ENCODE results near the gene GRAMD1A. TPM values are rescaled to one million over a fixed set of nuclear protein-coding genes. Genes with fewer than 3 reads are reported as not detected.
"Not testable (repeated sequence)": the region's sequence is repeated elsewhere in the genome, so short reads cannot be mapped to it uniquely, and the experiment has no call there.

Gene GRAMD1A
- total and polyA plus RNA-seq, 12 donors, result 19.5 to 49.4 (median 31.8) TPM

- 77 to 85% methylated on average over 6 of the region's 6 CpGs for WGBS, 2 donors
- H3K9me3 ChIP-seq, result peaks cover 0 to 17% (median 0%) of the 10 kb centered on the region in 11 donors
- DNase-seq (no peak), ATAC-seq (no peak)
- H3K4me3 ChIP-seq, result no peak overlapping the region
- no peaks in the 10 kb centered on the region for H3K36me3 ChIP-seq
- no peak for TF ChIP-seq CTCF (IDR thresholded peaks at IDR 0.05)
- H3K27ac ChIP-seq, result no peak overlapping the region
- H3K4me1 ChIP-seq, result peaks cover 0 to 13% (median 8%) of the 10 kb centered on the region in 9 donors
- no peaks in the 10 kb centered on the region for H3K27me3 ChIP-seq
- intact Hi-C loops (cut with DNase I), result no loop called here
Observed at GRCh38 chr19:34967551-34967950, 32.6 kb upstream of the GRAMD1A start.

DNA sequence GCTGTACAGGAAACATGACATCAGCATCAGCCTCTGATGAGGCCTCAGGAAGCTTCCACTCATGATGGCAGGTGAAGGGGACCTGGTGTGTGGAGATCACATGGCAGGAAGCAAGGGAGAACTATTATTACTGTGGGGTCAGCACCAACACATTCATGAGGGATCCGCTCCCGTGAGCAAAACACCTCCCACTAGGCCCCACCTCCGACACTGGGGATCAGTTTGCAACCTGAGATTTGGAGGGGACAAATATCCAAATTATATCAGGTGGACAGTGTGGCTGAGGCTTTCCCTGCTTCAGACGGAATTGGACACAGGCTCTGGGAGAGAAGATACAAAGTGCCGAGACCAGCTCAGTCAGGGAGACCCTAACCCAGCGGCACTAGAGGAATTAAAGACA lies 30.4 kb upstream of the GRAMD1A start:
- H3K36me3 ChIP-seq, result no peaks in the 10 kb centered on the region
- intact Hi-C loops (cut with DNase I), result loop anchor here in 7 of 10 donors (5.0 to 10.0 kb wide), 6 partner anchors 43 to 295 kb away; partner anchors contain the start of genes FXYD1 (in 1 of the 7), LGI4 (in 1 of the 7) and USF2 (in 1 of the 7)
- no peak for TF ChIP-seq CTCF (IDR thresholded peaks at IDR 0.05)
- H3K4me3 ChIP-seq, result no peak overlapping the region
- WGBS, 2 donors, result 91 to 94% methylated on average over 6 of the region's 6 CpGs
- ATAC-seq, result no peak
- peaks cover 0 to 16% (median 0%) of the 10 kb centered on the region in 11 donors for H3K9me3 ChIP-seq
- H3K27me3 ChIP-seq, result no peaks in the 10 kb centered on the region
- H3K4me1 ChIP-seq, result peaks cover 0 to 15% (median 0%) of the 10 kb centered on the region in 9 donors
- H3K27ac ChIP-seq, result no peak overlapping the region
- no peak for DNase-seq

DNA sequence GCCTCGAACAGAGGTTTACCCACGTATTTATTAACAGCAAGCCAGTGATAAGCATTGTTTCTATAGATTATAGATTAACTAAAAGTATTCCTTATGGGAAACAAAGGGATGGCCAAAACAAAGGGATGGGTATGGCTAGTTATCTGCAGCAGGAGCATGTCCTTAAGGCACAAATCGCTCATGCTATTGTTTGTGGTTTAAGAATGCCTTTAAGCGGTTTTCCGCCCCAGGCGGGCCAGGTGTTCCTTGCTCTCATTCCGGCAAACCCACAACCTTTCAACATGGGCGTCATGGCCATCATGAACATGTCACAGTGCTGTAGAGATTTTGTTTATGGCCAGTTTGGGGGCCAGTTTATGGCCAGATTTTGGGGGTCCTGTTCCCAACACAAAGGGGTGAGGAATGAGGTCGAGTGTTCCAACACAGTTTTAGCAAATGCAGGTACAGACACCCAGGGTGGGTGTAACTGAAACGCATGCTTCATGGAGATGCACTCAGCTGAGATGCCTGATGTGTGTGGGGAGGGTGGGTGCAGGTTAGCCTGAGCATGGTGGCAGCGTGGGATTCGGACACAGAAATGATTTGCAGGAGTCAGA lies 29.8 kb upstream of the GRAMD1A start:
- not testable (repeated sequence) for DNase-seq, H3K27ac ChIP-seq, H3K27me3 ChIP-seq, H3K36me3 ChIP-seq, H3K4me3 ChIP-seq, ATAC-seq
- intact Hi-C loops (cut with DNase I), result loop anchor here in 7 of 10 donors (5.0 to 10.0 kb wide), 6 partner anchors 42 to 295 kb away; partner anchors contain the start of genes FXYD1 (in 1 of the 7), LGI4 (in 1 of the 7) and USF2 (in 1 of the 7)
- peaks cover 0 to 16% (median 0%) of the 10 kb centered on the region in 11 donors for H3K9me3 ChIP-seq
- peaks cover 0 to 20% (median 0%) of the 10 kb centered on the region in 9 donors for H3K4me1 ChIP-seq
- WGBS, 2 donors, result 87 to 88% methylated on average over 12 of the region's 12 CpGs

GRCh38 chr19:34972163-34972705 lies 27.9 kb upstream of the GRAMD1A start:
- ATAC-seq, result no peak
- H3K27me3 ChIP-seq, result no peaks in the 10 kb centered on the region
- intact Hi-C loops (cut with DNase I), result loop anchor here in 9 of 10 donors (2.0 to 10.0 kb wide), 9 partner anchors 40 to 293 kb away; partner anchors contain the start of genes FXYD1 (in 1 of the 9), LGI4 (in 1 of the 9) and USF2 (in 1 of the 9)

More at GRCh38 chr19:34972163-34972705, 27.9 kb upstream of the GRAMD1A start:
- Histone ChIP-seq H3K27ac (no peak overlapping the region), H3K4me3 (no peak overlapping the region), H3K4me1 (peaks cover 0 to 32% (median 0%) of the 10 kb centered on the region in 9 donors), H3K9me3 (peaks cover 0 to 19% (median 0%) of the 10 kb centered on the region in 11 donors), H3K36me3 (no peaks in the 10 kb centered on the region)
- WGBS, 2 donors, result 85 to 91% methylated on average over 7 of the region's 7 CpGs
- DNase-seq, result no peak
- no peak for TF ChIP-seq CTCF (IDR thresholded peaks at IDR 0.05)

Measured in heart right ventricle (tissue), 16 donors.